ENCODE measurements around the gene RRAGC.

The RRAGC gene

DNA sequence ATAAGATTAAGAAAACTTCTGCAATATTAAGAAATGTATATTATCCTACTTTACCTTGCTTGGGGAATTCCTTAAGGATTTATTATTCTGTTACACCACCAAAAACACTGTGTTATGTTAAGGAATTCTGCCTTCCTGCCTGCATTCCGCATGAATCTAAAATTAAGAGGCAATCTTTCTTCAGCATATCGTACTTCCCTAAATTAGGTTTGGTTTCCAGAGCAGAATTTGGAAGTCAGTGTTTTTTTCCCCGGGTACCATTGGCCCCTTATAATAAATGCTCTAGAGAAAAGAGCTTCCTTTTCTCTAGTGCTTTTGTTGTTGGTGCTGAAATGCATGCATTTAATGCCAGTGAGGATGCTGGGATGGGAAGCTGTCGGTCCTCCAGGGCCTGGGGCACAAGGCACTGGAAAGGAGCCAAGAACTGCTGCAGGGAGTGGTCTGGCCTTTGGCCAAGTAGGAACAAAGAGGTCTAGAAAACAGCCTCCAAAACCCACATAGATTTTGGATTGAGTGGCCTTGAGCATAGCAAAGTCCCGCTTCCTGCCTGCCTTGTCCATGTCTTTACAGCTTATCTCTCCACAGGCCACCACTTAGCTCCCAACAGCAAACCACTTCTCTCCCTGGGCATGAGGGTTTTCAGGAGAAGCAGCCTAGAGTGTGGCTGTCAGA lies 69.9 kb downstream of the RRAGC start:
- TF ChIP-seq GATA3 (IDR thresholded peaks at IDR 0.05; ENCODE audit: low read depth, low read length) (no peak), GATA2 (IDR thresholded peaks at IDR 0.05; ENCODE audit: low read depth, low read length) (no peak)

DNA sequence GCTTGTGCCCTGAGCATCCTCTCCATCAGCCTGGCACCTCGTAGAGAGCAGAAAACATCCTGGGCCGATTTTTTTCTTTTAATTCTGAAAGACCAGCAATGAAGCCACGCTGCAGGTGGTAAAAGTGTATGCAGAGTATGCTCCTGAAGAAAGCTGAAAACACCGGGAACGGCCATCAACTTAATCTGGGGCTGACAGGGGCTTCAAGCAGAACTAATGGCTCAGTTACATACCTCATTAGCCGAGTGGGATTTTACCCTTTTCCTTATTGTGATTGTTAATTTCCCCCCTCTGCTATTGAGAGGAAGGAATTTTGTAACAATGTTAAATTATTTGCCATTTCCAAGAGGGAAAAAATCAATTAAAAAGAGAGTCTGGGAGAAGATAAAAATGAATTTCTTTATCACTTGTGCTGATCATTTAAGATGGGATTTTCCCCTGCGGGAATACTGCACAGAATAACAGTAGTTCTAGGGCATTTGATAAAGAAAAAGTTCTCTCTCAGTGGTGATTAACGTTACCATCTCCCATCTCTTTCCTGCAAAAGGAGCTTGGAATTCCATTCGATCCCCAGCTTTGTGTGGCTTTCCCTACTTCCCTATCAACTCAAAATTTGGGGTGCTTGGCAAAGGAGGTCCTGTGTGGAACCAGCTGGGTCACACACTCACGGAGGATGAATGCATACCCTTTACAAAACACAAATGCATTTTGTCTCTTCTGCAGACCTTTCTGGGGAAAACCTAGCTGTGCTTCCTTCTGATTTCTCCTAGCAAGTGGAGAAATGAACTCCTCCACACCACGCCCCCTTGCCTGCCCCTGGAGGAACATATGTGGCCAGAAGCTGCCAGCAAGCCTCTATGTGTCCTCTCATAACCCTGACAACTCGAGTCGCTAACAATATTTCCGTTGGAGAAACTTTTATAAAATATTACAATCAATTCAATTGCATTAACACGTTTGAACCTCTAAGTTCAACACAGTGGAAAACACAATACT lies 70.9 kb downstream of the RRAGC start:
- TF ChIP-seq GATA2 (IDR thresholded peaks at IDR 0.05; ENCODE audit: low read depth, low read length) (no peak), GATA3 (IDR thresholded peaks at IDR 0.05; ENCODE audit: low read depth, low read length) (no peak)
